Testis (tissue), 3 donors: ENCODE results near the gene SORCS3. TPM values are rescaled to one million over a fixed set of nuclear protein-coding genes. Genes with fewer than 3 reads are reported as not detected.

Experiments used
- DNase-seq: peaks from one replicate; pipeline ENCODE4 v3.0.0-alpha.2; 2019
- H3K27ac ChIP-seq, 2 donors: fragments of 200-600 bp; sonication (generic); one replicate each; pipeline ENCODE4 v1.5.1; 2019
- H3K27me3 ChIP-seq: fragments of 200-600 bp; sonication (generic); one replicate; pipeline ENCODE4 v1.5.1; 2019
- H3K36me3 ChIP-seq: fragments of 200-600 bp; sonication (generic); one replicate; pipeline ENCODE4 v1.5.1; 2017; ENCODE audit warnings: low read depth; ENCODE audit errors: missing control alignments
- H3K4me1 ChIP-seq: fragments of 200-600 bp; sonication (generic); one replicate; pipeline ENCODE4 v1.5.1; 2019
- H3K4me3 ChIP-seq, 2 donors: fragments of 200-600 bp; sonication (generic); one replicate each; pipeline ENCODE4 v1.5.1; 2017 to 2019
- H3K9me3 ChIP-seq: fragments of 200-600 bp; sonication (generic); one replicate; pipeline ENCODE4 v1.5.1; 2017
- POLR2A ChIP-seq: fragments of 450-650 bp; IDR thresholded peaks from one replicate; pipeline ENCODE4 v1.6.1; 2017; ENCODE audit warnings: antibody characterized with exemption, mild to moderate bottlenecking, moderate library complexity
- WGBS, 2 donors: methylation state at CpG; one replicate each; pipeline ENCODE4 v1.1.5; 2018; 5-methylcytosine and 5-hydroxymethylcytosine counted together
- intact Hi-C: fragments of 100-400 bp; cut with DNase I; formaldehyde crosslinking; loops from one replicate; pipeline ENCODE4 v1.15.1; 2023; ENCODE audit warnings: low total_unique reads
- polyA plus RNA-seq: library from polyadenylated mRNA; stranded (reverse); fragments of 350-450 nt; fragmentation: Illumina TruSeq; extraction: RNeasy Lipid Tissue Mini Kit (QIAGEN cat#74804); gene quantifications from one replicate; pipeline ENCODE4 v1.2.3, GENCODE V29; 2014; ENCODE audit warnings: low read depth, low replicate concordance; ENCODE audit not compliant: insufficient read depth
- total RNA-seq, 2 donors: library from RNA; depleted of rRNA; stranded (reverse); fragments of >200 nt; gene quantifications; one replicate each; pipeline ENCODE4 v1.2.3, GENCODE V29; 2016
- TF ChIP-seq, protein P1 (sequence below), 3 experiments: fragments of 450-650 bp in 2 of 3; fragments of 200-600 bp in 1 of 3; sonication (generic) in 1 of 3; IDR thresholded peaks; one replicate each; pipeline ENCODE4 v1.5.1; 2016 to 2019; ENCODE audit warnings: antibody characterized with exemption in 3 of 3, mild to moderate bottlenecking in 2 of 3, moderate library complexity in 1 of 3

The SORCS3 gene
- total and polyA plus RNA-seq, 3 donors from 2014 or later: 1.3 to 2.2 (median 1.7) TPM

DNA sequence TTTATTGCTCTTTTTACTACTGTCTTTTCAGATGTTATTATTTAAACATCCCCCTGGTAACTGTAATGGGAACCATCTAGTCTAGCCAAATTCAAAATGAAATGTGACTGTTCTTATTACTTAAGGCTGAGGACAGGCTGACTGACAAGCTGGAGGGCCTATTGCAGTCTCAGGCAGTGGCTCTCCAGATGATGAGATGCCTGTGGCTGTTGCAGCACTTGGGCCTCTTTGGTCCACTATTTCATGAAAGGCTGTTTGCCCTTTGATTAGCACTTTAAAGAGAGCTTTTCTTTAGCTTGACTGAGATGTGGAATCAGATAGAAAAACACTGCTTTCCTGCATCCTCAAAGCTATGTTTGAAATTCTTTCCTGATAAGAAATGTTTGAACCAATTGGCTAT lies 540.5 kb downstream of the SORCS3 start:
- no peaks in the 10 kb centered on the region for H3K36me3 ChIP-seq
- intact Hi-C loops: no loop called here

DNA sequence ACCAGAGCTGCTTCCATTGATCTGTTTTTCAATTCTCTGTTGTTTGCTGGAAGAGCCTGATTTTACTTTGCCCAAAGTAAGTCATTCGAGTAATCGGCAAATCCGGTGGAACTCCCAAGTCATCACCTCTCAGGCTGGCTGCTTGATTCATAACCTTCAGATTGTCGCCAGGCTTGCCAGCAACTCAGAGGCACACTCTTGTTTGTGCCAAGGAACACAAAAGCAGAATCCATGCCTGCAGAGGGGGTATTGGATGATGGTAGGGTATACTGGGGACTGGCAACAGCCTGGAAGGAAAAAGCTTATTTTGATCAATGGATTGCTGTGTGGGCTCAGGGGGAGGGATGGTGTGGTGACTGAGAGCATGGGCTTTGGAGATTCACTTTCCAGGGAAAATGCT lies 542.4 kb downstream of the SORCS3 start:
- no peaks in the 10 kb centered on the region for H3K4me1 ChIP-seq
- no peak overlapping the region for H3K27ac ChIP-seq
- H3K4me3 ChIP-seq: no peak overlapping the region
- DNase-seq: no peak
- intact Hi-C loops: no loop called here
- WGBS, 2 donors: 92 to 98% methylated on average over 4 of the region's 4 CpGs
- no peaks in the 10 kb centered on the region for H3K9me3 ChIP-seq
- H3K36me3 ChIP-seq: no peaks in the 10 kb centered on the region
- no peaks in the 10 kb centered on the region for H3K27me3 ChIP-seq
- TF ChIP-seq, protein P1, sequence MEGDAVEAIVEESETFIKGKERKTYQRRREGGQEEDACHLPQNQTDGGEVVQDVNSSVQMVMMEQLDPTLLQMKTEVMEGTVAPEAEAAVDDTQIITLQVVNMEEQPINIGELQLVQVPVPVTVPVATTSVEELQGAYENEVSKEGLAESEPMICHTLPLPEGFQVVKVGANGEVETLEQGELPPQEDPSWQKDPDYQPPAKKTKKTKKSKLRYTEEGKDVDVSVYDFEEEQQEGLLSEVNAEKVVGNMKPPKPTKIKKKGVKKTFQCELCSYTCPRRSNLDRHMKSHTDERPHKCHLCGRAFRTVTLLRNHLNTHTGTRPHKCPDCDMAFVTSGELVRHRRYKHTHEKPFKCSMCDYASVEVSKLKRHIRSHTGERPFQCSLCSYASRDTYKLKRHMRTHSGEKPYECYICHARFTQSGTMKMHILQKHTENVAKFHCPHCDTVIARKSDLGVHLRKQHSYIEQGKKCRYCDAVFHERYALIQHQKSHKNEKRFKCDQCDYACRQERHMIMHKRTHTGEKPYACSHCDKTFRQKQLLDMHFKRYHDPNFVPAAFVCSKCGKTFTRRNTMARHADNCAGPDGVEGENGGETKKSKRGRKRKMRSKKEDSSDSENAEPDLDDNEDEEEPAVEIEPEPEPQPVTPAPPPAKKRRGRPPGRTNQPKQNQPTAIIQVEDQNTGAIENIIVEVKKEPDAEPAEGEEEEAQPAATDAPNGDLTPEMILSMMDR (IDR thresholded peaks at IDR 0.05): no peak
- TF ChIP-seq POLR2A: no peak

More for the DNA sequence above, 540.5 kb downstream of the SORCS3 start:
- DNase-seq: no peak
- no peak overlapping the region for H3K4me3 ChIP-seq
- no peaks in the 10 kb centered on the region for H3K9me3 ChIP-seq
- no peak overlapping the region for H3K27ac ChIP-seq
- no peaks in the 10 kb centered on the region for H3K27me3 ChIP-seq
- TF ChIP-seq POLR2A: no peak
- TF ChIP-seq, protein P1 (IDR thresholded peaks at IDR 0.05): no peak
- H3K4me1 ChIP-seq: no peaks in the 10 kb centered on the region

DNA sequence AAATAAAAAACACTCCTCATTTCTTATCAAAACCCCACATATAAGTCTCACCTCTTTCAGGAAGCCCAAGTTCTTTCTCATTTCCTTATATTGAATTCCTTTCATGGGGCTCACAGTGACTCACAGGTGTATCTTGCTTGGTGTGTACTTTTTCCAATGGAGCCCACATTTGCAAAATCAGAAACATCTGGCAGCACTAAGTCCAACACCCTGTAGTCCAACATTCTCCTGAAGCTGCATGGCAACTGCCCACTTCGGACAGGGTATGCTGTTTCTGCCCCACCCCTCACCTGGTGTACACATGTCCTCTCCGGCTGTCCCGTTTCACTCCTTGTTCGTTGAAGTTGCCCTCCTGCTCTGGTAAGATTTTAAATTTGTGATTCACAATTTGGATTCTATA lies 544.1 kb downstream of the SORCS3 start:
- H3K27ac ChIP-seq: no peak overlapping the region
- intact Hi-C loops: no loop called here
- no peaks in the 10 kb centered on the region for H3K27me3 ChIP-seq
- H3K9me3 ChIP-seq: no peaks in the 10 kb centered on the region
- no peak for TF ChIP-seq POLR2A
- TF ChIP-seq, protein P1 (IDR thresholded peaks at IDR 0.05): no peak
- WGBS, 2 donors: 88 to 91% methylated on average over 4 of the region's 4 CpGs
- no peaks in the 10 kb centered on the region for H3K36me3 ChIP-seq
- DNase-seq: no peak
- no peaks in the 10 kb centered on the region for H3K4me1 ChIP-seq
- no peak overlapping the region for H3K4me3 ChIP-seq

DNA sequence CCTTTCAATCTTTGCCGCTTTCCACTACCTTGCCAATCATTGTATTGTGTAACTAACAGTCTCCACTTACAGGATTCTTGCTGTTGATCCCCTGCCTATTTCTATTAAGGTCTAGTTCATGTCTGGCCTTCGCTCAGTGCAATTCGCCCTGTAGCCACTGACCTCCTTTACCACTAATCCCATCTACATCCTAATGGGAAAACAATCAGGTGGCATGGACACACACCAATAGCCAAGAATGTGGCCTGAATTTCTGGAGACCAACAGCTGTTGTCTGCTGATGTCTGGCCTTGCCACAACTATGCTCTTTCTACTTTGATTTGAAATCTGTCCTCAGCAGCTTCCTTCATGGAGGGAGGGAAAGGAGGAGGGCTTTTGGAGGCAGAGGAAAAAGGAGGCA lies 546.2 kb downstream of the SORCS3 start:
- Histone ChIP-seq H3K27me3 (no peaks in the 10 kb centered on the region), H3K36me3 (no peaks in the 10 kb centered on the region), H3K27ac (no peak overlapping the region), H3K4me1 (no peaks in the 10 kb centered on the region), H3K4me3 (no peak overlapping the region), H3K9me3 (no peaks in the 10 kb centered on the region)
- no peak for DNase-seq
- intact Hi-C loops: no loop called here
- WGBS, 2 donors: 96 to 98% methylated on average over 3 of the region's 3 CpGs
- TF ChIP-seq, protein P1 (IDR thresholded peaks at IDR 0.05): no peak
- no peak for TF ChIP-seq POLR2A

DNA sequence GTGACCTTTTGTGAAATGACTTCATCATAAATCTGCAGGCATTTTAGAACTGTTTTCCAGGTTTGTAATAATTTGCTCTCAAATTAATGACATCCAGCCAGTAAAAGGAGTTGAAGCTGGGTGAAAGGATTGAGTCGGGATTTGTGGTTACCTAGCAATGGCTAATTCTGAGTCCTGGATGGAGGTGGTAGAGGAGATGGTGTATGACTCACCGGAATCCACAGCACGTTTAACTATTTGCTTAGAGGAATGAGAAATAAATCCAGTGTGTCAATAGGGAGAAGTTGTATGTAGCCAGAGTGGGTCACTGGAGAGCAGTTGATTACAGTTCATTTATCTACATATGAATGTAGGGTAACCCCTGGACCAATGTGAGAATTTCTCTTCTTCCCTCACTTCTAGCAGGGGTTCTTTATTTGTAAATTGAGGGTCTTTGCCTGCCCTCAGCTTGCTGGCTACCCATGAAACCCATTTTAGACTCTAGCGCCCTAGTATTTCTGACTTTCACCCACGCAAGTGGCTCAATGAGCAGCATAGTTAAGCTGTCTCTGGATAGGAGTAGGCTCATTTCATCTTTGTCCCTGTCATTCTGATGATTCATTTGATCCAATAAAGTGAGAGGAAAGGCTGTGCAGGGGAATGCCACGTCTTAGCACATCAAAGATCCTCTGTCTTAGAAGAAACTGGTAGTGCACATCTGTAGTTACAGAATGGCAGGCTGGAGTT lies 547.8 kb downstream of the SORCS3 start:
- Histone ChIP-seq H3K36me3 (no peaks in the 10 kb centered on the region), H3K4me1 (no peaks in the 10 kb centered on the region), H3K27me3 (no peaks in the 10 kb centered on the region), H3K27ac (no peak overlapping the region), H3K9me3 (no peaks in the 10 kb centered on the region), H3K4me3 (no peak overlapping the region)
- DNase-seq: no peak
- TF ChIP-seq, protein P1 (IDR thresholded peaks at IDR 0.05): no peak
- TF ChIP-seq POLR2A: no peak
- intact Hi-C loops: no loop called here
- 69 to 75% methylated on average over 6 of the region's 6 CpGs for WGBS, 2 donors
